K562 (cell line): ENCODE data around the gene RNPEP. TPM values are rescaled to one million over a fixed set of nuclear protein-coding genes. Genes with fewer than 3 reads are reported as not detected.

Experiments
- CAMTA2 ChIP-seq: fragments of 250-450 bp; sonication (Bioruptor Pico); conservative IDR thresholded peaks from 2 replicates; pipeline ENCODE4 v1.5.1; 2022
- HBP1 ChIP-seq: fragments of 450-650 bp; formaldehyde crosslinking; IDR thresholded peaks from 2 replicates; pipeline ENCODE4 v1.4.0; 2022; ENCODE audit warnings: missing genetic modification characterization
- HDAC3 ChIP-seq: fragments of 450-650 bp; IDR thresholded peaks from 2 replicates; pipeline ENCODE4 v1.6.1; 2018; ENCODE audit warnings: borderline replicate concordance, mild to moderate bottlenecking, moderate library complexity; ENCODE audit not compliant: partially characterized antibody
- HIVEP1 ChIP-seq: fragments of 250-450 bp; sonication (Bioruptor Pico); IDR thresholded peaks from 2 replicates; pipeline ENCODE4 v1.4.0; 2020; ENCODE audit warnings: mild to moderate bottlenecking
- HSF4 ChIP-seq: fragments of 250-450 bp; sonication (Bioruptor Pico); IDR thresholded peaks from 2 replicates; pipeline ENCODE4 v2.1.2; 2022; ENCODE audit warnings: mild to moderate bottlenecking, moderate library complexity, borderline replicate concordance
- KLF1 ChIP-seq: fragments of 450-650 bp; IDR thresholded peaks from 2 replicates; pipeline ENCODE4 v1.6.1; 2016; ENCODE audit warnings: missing genetic modification characterization, missing compliant biosample characterization
- KLF16 ChIP-seq: IDR thresholded peaks from 2 replicates; pipeline ENCODE4 v1.6.1; 2016; ENCODE audit warnings: antibody characterized with exemption
- MAFF ChIP-seq: IDR thresholded peaks from 2 replicates; pipeline ENCODE4 v1.6.1; 2012; ENCODE audit warnings: low read length, improper control_type of control experiment
- MTF1 ChIP-seq: fragments of 250-450 bp; sonication (Bioruptor Pico); IDR thresholded peaks from 2 replicates; pipeline ENCODE4 v1.9.0; 2021; ENCODE audit warnings: moderate library complexity, mild to moderate bottlenecking, inconsistent platforms, borderline replicate concordance
- NKRF ChIP-seq: fragments of 450-650 bp; IDR thresholded peaks from 2 replicates; pipeline ENCODE4 v1.6.1; 2016; ENCODE audit warnings: borderline replicate concordance
- SMARCA5 ChIP-seq: fragments of 450-650 bp; IDR thresholded peaks from 2 replicates; pipeline ENCODE4 v1.6.1; 2016
- TAF9B ChIP-seq: fragments of 450-650 bp; IDR thresholded peaks from 2 replicates; pipeline ENCODE4 v1.6.1; 2018; ENCODE audit warnings: mild to moderate bottlenecking; ENCODE audit not compliant: partially characterized antibody
- TEAD1 ChIP-seq, 2 experiments: fragments of 450-650 bp in 1 of 2; sonication (generic) in 1 of 2; formaldehyde crosslinking; IDR thresholded peaks; 2 replicates each; pipeline versions ENCODE4 v1.4.0 to v1.8.0; 2020 to 2022; ENCODE audit warnings: mild to moderate bottlenecking in 2 of 2, missing genetic modification reagents in 1 of 2
- THRA ChIP-seq: fragments of 450-650 bp; IDR thresholded peaks from 2 replicates; pipeline ENCODE4 v1.6.1; 2017; ENCODE audit warnings: mild to moderate bottlenecking, moderate library complexity
- TOE1 ChIP-seq, 2 experiments: fragments of 450-650 bp in 1 of 2; sonication (generic) in 1 of 2; formaldehyde crosslinking in 1 of 2; IDR thresholded peaks; 2 replicates each; pipeline versions ENCODE4 v1.7.1 to v1.8.0; 2016 to 2022; ENCODE audit warnings: borderline replicate concordance in 2 of 2, mild to moderate bottlenecking in 2 of 2, antibody characterized with exemption in 1 of 2, inconsistent platforms in 1 of 2, low read depth in 1 of 2, missing genetic modification reagents in 1 of 2, moderate library complexity in 1 of 2
- TRIM24 ChIP-seq, 2 experiments: fragments of 450-650 bp; IDR thresholded peaks; 2 replicates each; pipeline ENCODE4 v1.6.1; 2016
- TSHZ1 ChIP-seq: fragments of 250-450 bp; sonication (Bioruptor Pico); IDR thresholded peaks from 2 replicates; pipeline ENCODE4 v1.4.0; 2020; ENCODE audit warnings: mild to moderate bottlenecking, moderate library complexity
- ZBTB1 ChIP-seq: sonication (generic); formaldehyde crosslinking; IDR thresholded peaks from 2 replicates; pipeline ENCODE4 v1.8.1; 2023; ENCODE audit warnings: missing genetic modification reagents, low read depth, mild to moderate bottlenecking, borderline replicate concordance
- ZFX ChIP-seq: sonication (generic); formaldehyde crosslinking; IDR thresholded peaks from 2 replicates; pipeline ENCODE4 v1.8.0; 2022; ENCODE audit warnings: mild to moderate bottlenecking, missing genetic modification reagents, moderate library complexity
- ZNF77 ChIP-seq: fragments of 250-450 bp; sonication (Bioruptor Pico); IDR thresholded peaks from 2 replicates; pipeline ENCODE4 v1.5.0; 2020
- polyA plus RNA-seq, 8 experiments: library from polyadenylated mRNA; depleted of rRNA in 4 of 8; stranded (reverse) in 5 of 8; unstranded in 3 of 8; fragments of >200 nt; fragmentation: Nextera tagmentation in 2 of 8; fragmentation: Illumina TruSeq in 1 of 8; extraction: Ambion mirVana in 2 of 8; extraction: Trizol in 1 of 8; gene quantifications; 2 replicates each; pipeline versions ENCODE4 v1.2.1 to v1.2.3, GENCODE V29; 2011 to 2014; ENCODE audit warnings: inconsistent platforms in 1 of 8, missing spikeins in 1 of 8
- total RNA-seq, 7 experiments: library from RNA; depleted of rRNA in 6 of 7; stranded (reverse); fragments of >200 nt in 6 of 7; fragmentation: Illumina TruSeq in 2 of 7; extraction: Trizol in 2 of 7; gene quantifications; 2 replicates each; pipeline versions ENCODE4 v1.2.1 to v1.2.3, GENCODE V29; 2011 to 2021; ENCODE audit warnings: low replicate concordance in 1 of 7

RNPEP gene
- total and polyA plus RNA-seq, 9 of the 15 experiments (the other 6 are each of a cell fraction or from before 2014, with no cell fraction given): 27.5 to 131 (median 63.4) TPM

GRCh38 chr1:201955009-201955728 lies 27.3 kb upstream of the RNPEP start, which contains the start of gene TIMM17A (continued):
- TF ChIP-seq THRA: no peak
- TF ChIP-seq SMARCA5: no peak; the same call in none of the 2 replicates
- 0 out of 2 replicates have a peak, but pooled peaks have one; percentile 30 for TF ChIP-seq TSHZ1
- peak; percentile 78 to 89 for TF ChIP-seq TRIM24 (IDR thresholded peaks at IDR 0.05)
- peak; percentile 73; the same call in 1 of the 2 replicates for TF ChIP-seq KLF1 (tag)
- no peak for TF ChIP-seq HSF4 (CRISPR knock-in tag)
- no peak for TF ChIP-seq MTF1 (CRISPR knock-in tag)
- TF ChIP-seq HBP1 (CRISPR knock-in tag): peak; percentile 96
- TF ChIP-seq ZBTB1 (CRISPR knock-in tag): peak; percentile 78; the same call in 1 of the 2 replicates
- peak; percentile 89 for TF ChIP-seq ZFX (CRISPR knock-in tag)
- TF ChIP-seq MAFF: no peak
- peak; percentile 92 for TF ChIP-seq NKRF
- no peak for TF ChIP-seq CAMTA2 (CRISPR knock-in tag)
- TF ChIP-seq TOE1 (IDR thresholded peaks at IDR 0.05; ENCODE audit: borderline replicate concordance): no peak; the same call in 1 of the 2 replicates
- TF ChIP-seq TOE1 (CRISPR knock-in tag; IDR thresholded peaks at IDR 0.05; ENCODE audit: borderline replicate concordance, low read depth): peak; percentile 96
- TF ChIP-seq HIVEP1: 0 out of 2 replicates have a peak, but pooled peaks have one; percentile 13
- no peak for TF ChIP-seq HDAC3
- TF ChIP-seq TEAD1 (CRISPR knock-in tag; IDR thresholded peaks at IDR 0.05): 0 out of 4 replicates have a peak, but pooled peaks of 1 of the 2 experiments have one; percentile 84
- no peak for TF ChIP-seq KLF16
- TF ChIP-seq TAF9B: peak; percentile 96
- TF ChIP-seq ZNF77: peak; percentile 65; the same call in 1 of the 2 replicates
